ENCODE measurements around the gene FRMD7.
"Not testable (repeated sequence)": the region's sequence is repeated elsewhere in the genome, so short reads cannot be mapped to it uniquely, and the experiment has no call there.

Gene FRMD7

GRCh38 chrX:132092439-132093065 lies 35.3 kb downstream of the FRMD7 start:
- DNase-seq (ENCODE audit: low read depth in 2 of 2) = peak; percentile 2 to 32

- no peak for DNase-seq (ENCODE audit: low read depth in 2 of 2)
Measured at GRCh38 chrX:132090403-132091159, 37.2 kb downstream of the FRMD7 start.

DNA sequence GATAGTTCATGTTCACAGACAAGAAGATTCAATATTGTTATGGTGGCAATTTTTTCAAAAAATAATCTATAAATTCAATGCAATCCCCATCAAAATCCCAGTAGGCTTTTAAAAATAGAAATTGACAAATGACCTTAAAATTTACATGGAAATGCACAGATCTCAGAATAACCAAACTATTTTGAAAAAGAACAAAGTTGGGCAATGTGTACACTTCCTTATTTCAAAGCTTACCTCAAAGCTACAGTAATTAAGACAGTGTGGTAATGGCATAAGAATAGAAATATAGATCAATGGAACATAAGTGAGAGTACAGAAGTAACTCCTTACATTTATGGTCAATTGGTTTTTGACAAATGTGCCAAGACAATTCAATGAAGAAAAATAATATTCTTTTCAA lies 39.0 kb downstream of the FRMD7 start:
- DNase-seq (ENCODE audit: low read depth in 2 of 2) = no peak

DNA sequence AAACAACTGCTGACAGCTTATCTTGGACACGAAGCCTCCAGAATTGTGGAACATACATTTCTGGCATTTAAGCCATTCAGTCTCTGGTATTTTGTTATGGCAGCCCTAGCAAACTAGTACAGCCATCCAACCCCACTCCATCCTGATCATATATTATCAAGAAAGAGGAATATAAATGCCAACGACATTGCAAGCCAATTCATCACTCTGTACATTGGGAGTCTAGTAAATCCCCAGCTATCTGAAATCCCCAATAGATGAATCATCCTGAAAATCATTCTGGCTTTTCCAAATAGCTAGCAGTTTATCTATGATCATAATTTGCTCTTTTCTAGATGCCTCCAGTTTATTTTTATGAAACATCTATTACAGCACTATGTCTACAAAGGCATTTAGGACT lies 41.1 kb downstream of the FRMD7 start:
- no peak for DNase-seq (ENCODE audit: low read depth in 2 of 2)

- no peak for DNase-seq (ENCODE audit: low read depth in 2 of 2)
Measured at GRCh38 chrX:132085786-132086185, 42.0 kb downstream of the FRMD7 start.

- no peak for DNase-seq (ENCODE audit: low read depth in 2 of 2)
Measured at GRCh38 chrX:132077912-132078311, 49.9 kb downstream of the FRMD7 start.

DNA sequence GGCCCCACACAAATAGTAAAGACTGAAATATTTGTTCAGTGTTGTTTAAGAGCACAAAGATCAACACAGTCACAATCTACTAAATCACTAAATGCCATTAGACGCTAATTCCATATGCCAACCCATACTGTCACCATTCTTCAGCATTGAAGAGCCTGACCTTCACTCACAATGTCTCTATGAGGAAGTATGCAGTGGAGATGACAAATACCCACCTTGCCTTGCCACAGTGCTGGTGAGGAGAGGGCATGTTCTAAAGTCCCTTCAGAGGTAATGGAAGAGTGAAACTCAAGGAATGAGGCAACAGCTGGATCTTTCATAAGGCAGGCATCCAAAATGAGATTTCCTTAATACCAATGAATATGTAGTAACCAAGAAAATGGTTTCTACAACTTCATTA lies 50.4 kb downstream of the FRMD7 start:
- DNase-seq (ENCODE audit: low read depth in 2 of 2) = no peak

- DNase-seq (ENCODE audit: low read depth in 2 of 2) = no peak
Measured at GRCh38 chrX:132071254-132071653, 56.6 kb downstream of the FRMD7 start.

DNA sequence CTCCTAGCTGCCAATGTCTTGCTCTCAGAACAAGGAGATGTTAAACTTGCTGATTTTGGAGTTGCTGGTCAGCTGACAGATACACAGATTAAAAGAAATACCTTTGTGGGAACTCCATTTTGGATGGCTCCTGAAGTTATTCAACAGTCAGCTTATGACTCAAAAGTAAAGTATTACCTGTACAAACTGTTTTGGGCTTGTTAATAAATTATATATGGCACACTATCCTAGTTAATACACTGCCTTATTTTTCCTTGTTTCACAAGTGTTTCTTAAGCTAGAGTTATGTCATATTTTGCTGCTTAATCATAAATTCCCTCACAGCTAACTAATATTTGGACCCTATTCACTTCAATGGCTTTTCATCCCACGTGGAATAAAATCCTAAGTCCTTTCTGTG lies 59.4 kb downstream of the FRMD7 start:
- DNase-seq (ENCODE audit: low read depth in 2 of 2) = no peak

GRCh38 chrX:132063862-132064261 lies 64.0 kb downstream of the FRMD7 start:
- DNase-seq (ENCODE audit: low read depth in 2 of 2) = no peak

- DNase-seq (ENCODE audit: low read depth in 2 of 2) = no peak
Measured at GRCh38 chrX:132063334-132063733, 64.5 kb downstream of the FRMD7 start.

- DNase-seq (ENCODE audit: low read depth in 2 of 2) = no peak
Measured at GRCh38 chrX:132059973-132060540, 67.8 kb downstream of the FRMD7 start.

GRCh38 chrX:132058975-132059374 lies 68.8 kb downstream of the FRMD7 start:
- no peak for DNase-seq (ENCODE audit: low read depth in 2 of 2)

DNA sequence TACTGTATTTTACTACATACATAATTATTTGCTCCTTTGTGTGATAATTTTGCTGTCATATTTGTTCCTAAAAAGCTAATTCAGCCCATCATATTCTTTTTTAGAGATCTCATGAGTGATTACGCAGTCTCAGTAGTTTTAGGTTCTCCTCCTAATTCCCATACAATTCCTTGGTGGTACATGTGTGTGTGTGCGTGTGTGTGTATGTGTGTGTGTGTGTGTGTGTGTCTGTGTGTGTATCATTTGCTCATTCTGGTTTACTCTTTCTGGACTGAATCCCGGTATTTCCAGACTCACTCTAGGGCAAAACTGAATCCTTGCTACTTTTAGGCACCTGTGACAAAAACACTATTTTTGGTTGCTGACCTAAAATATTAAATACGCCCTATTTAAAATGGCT lies 69.8 kb downstream of the FRMD7 start:
- no peak for DNase-seq (ENCODE audit: low read depth in 2 of 2)

- not testable (repeated sequence) for DNase-seq (ENCODE audit: low read depth in 2 of 2)
Measured at GRCh38 chrX:132051778-132052177, 76.0 kb downstream of the FRMD7 start.

- no peak for DNase-seq (ENCODE audit: low read depth in 2 of 2)
Measured at GRCh38 chrX:132046533-132046932, 81.3 kb downstream of the FRMD7 start.

DNA sequence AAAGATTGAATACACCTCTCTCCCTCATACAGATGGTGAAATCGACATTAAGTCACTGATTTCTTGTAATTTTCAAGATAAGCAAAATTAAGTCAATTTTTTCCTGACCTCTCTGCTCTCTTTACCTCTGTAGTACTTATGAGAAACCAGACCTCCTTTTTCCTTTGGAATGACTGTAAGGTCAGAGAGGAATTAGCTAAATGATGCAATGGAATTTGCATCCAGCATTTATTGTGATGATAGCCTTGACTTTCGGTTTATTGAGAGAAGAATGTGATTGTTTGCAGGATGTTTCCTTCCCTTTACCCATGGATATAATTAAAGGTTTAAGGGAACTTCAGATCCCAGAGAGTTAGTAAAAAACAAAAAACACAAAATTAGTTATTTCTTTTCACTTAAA lies 82.4 kb downstream of the FRMD7 start:
- no peak for DNase-seq (ENCODE audit: low read depth in 2 of 2)

- no peak for DNase-seq (ENCODE audit: low read depth in 2 of 2)
Measured at GRCh38 chrX:132044953-132045352, 82.9 kb downstream of the FRMD7 start.

- no peak for DNase-seq (ENCODE audit: low read depth in 2 of 2)
Measured at GRCh38 chrX:132043977-132044376, 83.8 kb downstream of the FRMD7 start.

- DNase-seq (ENCODE audit: low read depth in 2 of 2) = no peak
Measured at GRCh38 chrX:132041015-132041414, 86.8 kb downstream of the FRMD7 start.

DNA sequence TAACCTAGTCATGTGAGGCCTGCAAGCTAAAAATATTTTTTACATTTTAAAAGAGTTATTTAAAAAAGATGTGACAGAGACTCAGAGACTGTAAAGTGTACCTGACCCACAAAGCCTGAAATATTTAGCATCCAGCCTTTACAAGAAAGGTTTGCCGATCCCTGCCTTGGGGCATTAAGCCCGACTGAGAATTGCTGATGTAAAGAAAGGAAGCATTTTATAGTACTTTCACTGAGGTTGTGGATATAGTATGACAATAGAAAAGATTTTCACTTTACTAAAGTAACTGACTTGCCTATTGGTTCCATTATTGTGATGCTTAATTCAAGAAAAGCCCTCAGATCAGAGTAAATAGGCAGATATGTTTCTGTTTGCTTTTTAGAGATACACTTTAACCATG lies 87.8 kb downstream of the FRMD7 start:
- DNase-seq (ENCODE audit: low read depth in 2 of 2) = no peak

- no peak for DNase-seq (ENCODE audit: low read depth in 2 of 2)
Measured at GRCh38 chrX:132037479-132037993, 90.3 kb downstream of the FRMD7 start.

DNA sequence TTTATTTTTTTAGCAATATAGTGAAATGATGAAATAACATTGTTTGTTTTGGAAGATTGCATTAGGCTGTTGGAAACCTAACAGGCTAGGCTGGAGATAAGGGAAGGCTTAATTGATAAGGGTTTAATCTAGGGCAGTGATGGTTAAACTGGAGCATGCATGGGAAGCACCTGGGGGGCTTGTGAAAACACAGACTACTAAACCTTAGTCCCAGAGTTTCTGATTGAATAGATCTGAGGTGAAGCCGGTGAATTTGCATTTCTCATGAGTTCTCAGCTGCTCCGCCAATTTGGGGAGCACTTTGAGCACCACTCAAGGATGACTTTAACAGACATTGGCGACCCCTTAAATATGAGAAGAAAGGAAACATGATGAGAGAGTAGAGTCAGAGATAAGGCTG lies 93.2 kb downstream of the FRMD7 start:
- no peak for DNase-seq (ENCODE audit: low read depth in 2 of 2)

Measured in stimulated activated CD4-positive, alpha-beta T cell treated with anti-CD3 and anti-CD28 coated beads, Interleukin-12 subunit alpha, Interleukin-12 subunit beta, amount 100 ng/mL, for 24 hours (primary cell).